HL-60 (cell line): ENCODE results near the gene KRTAP5-9.

ENCODE experiments used
- DNase-seq, 2 experiments: peaks; one replicate each; pipeline ENCODE4 v3.0.0-alpha.2; 2010 to 2020; ENCODE audit warnings: low read depth in 1 of 2, low spot score in 1 of 2
- H3K27ac ChIP-seq: fragments of 250-450 bp; sonication (Bioruptor Pico); replicated peaks from 2 replicates; pipeline ENCODE4 v1.5.1; 2020; ENCODE audit warnings: mild to moderate bottlenecking, moderate library complexity
- H3K27me3 ChIP-seq: fragments of 250-450 bp; sonication (Bioruptor Pico); 2 replicates; pipeline ENCODE4 v1.5.1; 2021; ENCODE audit warnings: mild to moderate bottlenecking, moderate library complexity; ENCODE audit not compliant: insufficient read depth, poor library complexity, severe bottlenecking
- H3K4me3 ChIP-seq: replicated peaks from 2 replicates; pipeline ENCODE4 v1.5.1; 2011; ENCODE audit warnings: mild to moderate bottlenecking, control low read depth, low read length; ENCODE audit not compliant: insufficient read depth
- CTCF ChIP-seq: IDR thresholded peaks from one replicate; pipeline ENCODE4 v1.5.1; 2011; ENCODE audit warnings: low read length, control low read depth, inconsistent platforms; ENCODE audit not compliant: insufficient read depth
- GABPA ChIP-seq: IDR thresholded peaks from 2 replicates; pipeline ENCODE4 v1.6.1; 2012; ENCODE audit warnings: low read depth
- POLR2AphosphoS5 ChIP-seq: IDR thresholded peaks from 2 replicates; pipeline ENCODE4 v1.6.1; 2012; ENCODE audit warnings: low read depth
- REST ChIP-seq: IDR thresholded peaks from 2 replicates; pipeline ENCODE4 v1.6.1; 2012; ENCODE audit warnings: low read depth; ENCODE audit not compliant: insufficient replicate concordance
- SPI1 ChIP-seq: IDR thresholded peaks from 2 replicates; pipeline ENCODE4 v1.6.1; 2012; ENCODE audit warnings: low read depth, mild to moderate bottlenecking, borderline replicate concordance

KRTAP5-9 gene

GRCh38 chr11:71563406-71563805 lies 15.2 kb downstream of the KRTAP5-9 start:
- Histone ChIP-seq H3K27me3 (no peaks in the 10 kb centered on the region), H3K4me3 (no peak overlapping the region), H3K27ac (no peak overlapping the region)
- TF ChIP-seq SPI1 (no peak), CTCF (peak; percentile 52)
- DNase-seq, result peak in 1 of 2 experiments; percentile 66

GRCh38 chr11:71564430-71564829 lies 16.2 kb downstream of the KRTAP5-9 start:
- Histone ChIP-seq H3K27me3 (no peaks in the 10 kb centered on the region), H3K4me3 (no peak overlapping the region), H3K27ac (no peak overlapping the region)
- no peak for TF ChIP-seq POLR2AphosphoS5
- no peak for TF ChIP-seq REST
- no peak for TF ChIP-seq CTCF
- TF ChIP-seq SPI1, result no peak
- no peak for TF ChIP-seq GABPA
- DNase-seq, result no peak

GRCh38 chr11:71565263-71565662 lies 17.0 kb downstream of the KRTAP5-9 start, which contains the start of gene KRTAP5-10:
KRTAP5-10 (plus strand) TSS chr11:71565563; CDS start chr11:71565588, 25 bp downstream.
- Histone ChIP-seq H3K27ac (no peak within 1 kb of the TSS), H3K4me3 (no peak within 1 kb of the TSS), H3K27me3 (no peaks in the 10 kb centered on the region)
- no peak for DNase-seq
- TF ChIP-seq CTCF (no peak), GABPA (no peak), REST (no peak), POLR2AphosphoS5 (no peak), SPI1 (no peak)

- no peak for DNase-seq
- Histone ChIP-seq H3K27ac (no peak overlapping the region), H3K27me3 (no peaks in the 10 kb centered on the region), H3K4me3 (no peak overlapping the region)
- TF ChIP-seq REST (no peak), CTCF (no peak), SPI1 (no peak), GABPA (no peak)
Observed at GRCh38 chr11:71566081-71566620, 17.9 kb downstream of the KRTAP5-9 start.
